NCI-H1930 (cell line): ENCODE data around the gene SLCO2B1.

Source experiments
- DNase-seq, 2 experiments: peaks; one replicate each; lab custom pipeline; 2025; lab: John Stamatoyannopoulos, UW

SLCO2B1 gene

GRCh38 chr11:75248924-75249256 is 98.0 kb downstream of the SLCO2B1 start:
- DNase-seq = no peak

- no peak for DNase-seq
Observed at GRCh38 chr11:75249704-75250103, 98.8 kb downstream of the SLCO2B1 start.

GRCh38 chr11:75254326-75254725 is 103.4 kb downstream of the SLCO2B1 start:
- no peak for DNase-seq
